ENCODE results near the gene CLCN3.
"Not testable (repeated sequence)": the region's sequence is repeated elsewhere in the genome, so short reads cannot be mapped to it uniquely, and the experiment has no call there.

Gene CLCN3

DNA sequence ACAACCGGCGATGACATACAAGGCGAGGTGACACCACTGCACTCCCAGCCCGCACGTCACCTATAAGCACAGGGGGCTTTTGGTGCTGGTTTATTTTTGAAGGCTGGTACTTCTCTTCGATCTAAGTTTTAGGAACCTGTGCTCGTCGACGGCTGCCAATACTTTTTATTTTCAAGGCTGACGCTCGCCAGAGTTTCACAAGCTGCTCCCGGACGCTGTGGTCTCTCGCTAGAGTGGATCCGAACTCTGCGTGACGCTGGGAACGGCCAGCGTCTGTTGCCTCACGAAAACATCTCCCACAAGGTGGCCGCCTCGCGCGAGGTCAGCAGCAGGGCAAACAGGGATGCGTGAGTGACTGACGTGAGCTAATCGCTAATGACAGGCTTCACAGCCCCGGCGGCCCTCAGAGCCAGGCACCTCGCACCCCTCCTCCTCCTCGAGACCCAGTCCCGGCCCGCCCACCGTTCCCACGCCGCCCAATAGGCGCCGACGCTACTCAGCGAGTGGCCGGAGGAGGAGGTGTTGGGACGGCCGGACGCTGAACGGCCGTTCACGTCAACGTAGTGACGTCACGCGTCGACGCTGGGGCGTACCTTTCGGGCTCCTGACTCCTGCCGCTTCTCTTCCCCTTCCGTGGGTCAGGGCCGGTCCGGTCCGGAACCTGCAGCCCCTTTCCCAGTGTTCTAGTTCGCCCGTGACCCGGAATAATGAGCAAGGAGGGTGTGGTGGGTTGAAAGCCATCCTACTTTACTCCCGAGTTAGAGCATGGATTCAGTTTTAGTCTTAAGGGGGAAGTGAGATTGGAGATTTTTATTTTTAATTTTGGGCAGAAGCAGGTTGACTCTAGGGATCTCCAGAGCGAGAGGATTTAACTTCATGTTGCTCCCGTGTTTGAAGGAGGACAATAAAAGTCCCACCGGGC, at the start of gene CLCN3:
TSS of gene CLCN3 (plus strand) at position 621 of the 922 bp plus-strand sequence. CDS start 15,351 bp downstream, outside the sequence.
- DNase-seq = peak; percentile 97

DNA sequence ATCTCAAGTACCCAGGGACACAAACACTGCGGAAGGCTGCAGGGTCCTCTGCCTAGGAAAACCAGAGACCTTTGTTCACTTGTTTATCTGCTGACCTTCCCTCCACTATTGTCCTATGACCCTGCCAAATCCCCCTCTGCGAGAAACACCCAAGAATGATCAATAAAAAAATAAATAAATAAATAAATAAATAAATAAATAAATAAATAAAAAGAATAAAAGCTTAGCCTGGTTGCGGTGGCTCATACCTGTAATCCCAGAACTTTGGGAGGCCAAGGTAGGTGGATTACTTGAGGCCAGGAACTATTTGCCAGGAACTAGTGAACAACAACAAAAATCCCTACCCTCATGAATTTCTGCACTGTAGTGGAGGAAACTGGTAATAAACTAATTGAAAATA, 49.4 kb upstream of the CLCN3 start:
- DNase-seq = not testable (repeated sequence)

DNA sequence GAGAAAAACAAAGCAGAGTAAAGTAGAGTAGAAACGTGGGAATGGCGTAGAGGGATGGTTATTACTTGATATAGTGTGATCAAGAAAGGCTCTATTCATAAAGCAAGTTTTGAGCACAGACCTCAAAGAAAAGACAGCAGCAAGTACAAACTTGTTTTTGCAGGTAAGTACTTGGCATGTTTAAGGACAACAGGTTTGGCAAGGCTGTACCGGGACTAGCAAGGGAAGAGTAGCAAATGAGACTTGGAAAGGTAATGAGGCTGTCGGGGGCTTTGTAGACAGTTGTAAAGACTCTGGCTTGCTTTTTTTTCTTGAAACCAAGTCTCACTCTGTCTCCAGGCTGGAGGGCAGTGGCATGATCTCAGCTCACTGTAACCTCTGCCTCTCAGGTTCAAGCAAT, 48.9 kb upstream of the CLCN3 start:
- DNase-seq = no peak

DNA sequence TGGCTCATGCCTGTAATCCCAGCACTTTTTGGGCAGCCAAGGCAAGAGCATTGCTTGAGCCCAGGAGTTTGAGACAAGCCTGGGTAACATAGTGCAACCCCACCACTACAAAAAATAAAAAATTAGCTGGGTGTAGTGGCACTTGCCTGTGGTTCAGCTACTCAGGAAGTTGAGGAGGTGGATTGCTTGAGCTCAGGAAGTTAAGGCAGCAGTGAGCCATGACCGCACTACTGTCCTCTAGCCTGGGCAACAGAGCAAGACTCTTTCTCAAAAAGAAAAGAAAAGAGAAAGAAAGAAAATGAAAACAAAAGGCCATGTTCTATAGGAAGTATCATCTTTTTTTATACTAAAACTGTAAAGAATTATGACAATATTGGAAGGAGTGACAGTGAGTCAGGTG, 46.5 kb upstream of the CLCN3 start:
- no peak for DNase-seq

DNA sequence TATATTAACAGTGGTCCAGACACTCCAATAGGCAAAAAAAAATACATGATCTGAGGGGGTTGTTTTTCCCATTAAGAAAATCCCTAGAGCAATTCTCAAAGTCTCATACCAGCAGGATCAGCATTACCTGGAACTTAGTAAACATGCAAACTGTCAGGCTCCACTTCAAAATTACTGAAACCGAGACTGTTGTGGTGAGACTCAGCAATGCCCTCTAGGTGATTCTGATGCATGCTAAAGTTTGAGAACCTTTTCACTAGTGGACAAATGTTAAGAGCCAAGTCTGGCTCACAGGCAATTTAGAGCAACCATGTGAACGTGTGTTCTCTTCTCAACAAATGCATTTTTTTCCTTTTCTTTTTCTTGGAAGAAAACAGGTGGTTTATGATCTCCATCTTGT, 38.2 kb upstream of the CLCN3 start:
- DNase-seq = no peak

DNA sequence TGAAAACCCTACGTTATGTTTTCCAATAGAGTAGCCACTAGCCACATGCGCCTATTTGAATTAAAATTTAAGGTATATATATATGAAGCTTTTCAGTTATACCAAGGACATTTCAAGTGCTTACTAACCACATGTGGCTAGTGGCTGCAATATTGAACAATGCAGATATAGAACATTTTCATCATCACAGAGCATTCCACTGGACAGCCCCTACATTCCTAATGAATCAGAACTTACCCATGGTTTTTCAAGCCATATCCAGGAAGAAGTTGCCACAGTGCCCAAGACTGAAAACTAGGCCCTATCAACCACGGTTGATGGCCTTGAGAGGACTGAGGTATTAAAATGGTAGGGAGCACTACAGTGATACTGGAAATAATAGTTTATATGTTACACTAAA, 37.7 kb upstream of the CLCN3 start:
- no peak for DNase-seq

DNA sequence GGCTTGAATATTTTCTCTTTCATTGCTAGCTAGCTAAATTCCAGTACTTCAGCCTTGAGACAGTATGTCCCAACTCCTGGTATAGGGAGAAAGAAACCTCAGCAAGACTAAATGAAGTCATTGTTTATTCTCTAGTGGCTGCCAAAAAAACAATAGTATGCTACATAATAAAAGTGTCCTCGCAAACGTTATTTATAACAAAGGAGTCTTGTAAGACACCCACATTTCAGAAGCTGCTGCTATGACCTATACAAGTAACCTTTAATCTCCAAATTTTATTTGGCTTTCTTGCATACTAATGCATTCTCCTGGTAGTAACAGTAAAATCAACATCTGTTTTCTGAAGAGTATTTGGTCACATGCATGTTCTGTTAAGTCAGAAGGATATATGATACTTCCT, 36.8 kb upstream of the CLCN3 start:
- DNase-seq = peak; percentile 13

DNA sequence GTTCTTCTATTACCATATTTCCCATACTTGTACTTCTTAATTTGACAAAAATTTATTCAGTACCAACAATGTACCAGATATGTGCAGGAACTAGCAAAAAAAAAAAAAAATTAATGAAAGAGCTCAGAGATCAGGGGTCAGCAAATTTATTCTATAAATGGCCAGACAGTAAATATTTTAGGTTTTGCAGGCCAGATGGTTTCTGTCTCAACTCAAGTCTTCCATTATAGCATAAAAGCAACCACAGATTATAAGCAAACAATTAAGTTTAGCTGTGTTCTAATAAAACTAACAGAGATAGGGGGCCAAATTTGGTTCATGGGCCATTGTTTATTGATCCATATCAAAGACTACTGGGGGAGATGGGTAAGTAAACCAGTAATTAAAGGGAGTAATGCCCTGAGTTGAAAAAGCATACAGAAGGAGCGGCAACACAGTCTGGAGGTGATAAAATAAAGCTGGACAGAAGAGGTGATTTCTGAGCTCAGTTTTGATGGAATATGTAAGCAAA, 27.3 kb upstream of the CLCN3 start:
- DNase-seq = no peak

DNA sequence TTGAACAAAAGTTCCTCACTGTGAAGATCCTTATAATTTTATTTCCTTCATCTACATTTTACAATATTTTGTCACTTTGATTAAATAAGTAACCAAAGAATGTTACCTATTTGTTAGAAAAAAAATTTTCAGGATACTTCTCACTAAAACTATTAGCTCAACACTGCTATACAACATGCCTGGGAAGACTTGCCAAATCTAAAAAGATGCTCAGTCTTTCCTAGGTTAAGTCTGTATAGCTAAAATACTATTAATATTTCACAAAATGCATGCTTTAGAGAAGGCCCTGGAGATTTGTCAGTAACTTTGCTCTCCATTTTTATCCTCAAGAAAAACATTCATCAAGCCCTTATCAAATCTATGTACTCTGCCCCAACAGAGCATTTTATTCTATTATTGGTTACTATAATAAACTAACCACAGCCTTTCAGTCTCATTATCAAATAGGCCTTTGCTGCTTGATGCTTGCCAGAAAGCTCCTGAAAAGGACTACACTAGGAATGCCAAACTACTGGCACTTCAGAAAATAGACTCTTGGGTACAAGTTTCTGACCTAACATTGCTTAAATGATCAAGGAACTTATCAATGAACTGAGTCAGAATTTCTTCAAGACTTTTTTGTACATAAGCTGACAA, 25.7 kb upstream of the CLCN3 start:
- DNase-seq = no peak

DNA sequence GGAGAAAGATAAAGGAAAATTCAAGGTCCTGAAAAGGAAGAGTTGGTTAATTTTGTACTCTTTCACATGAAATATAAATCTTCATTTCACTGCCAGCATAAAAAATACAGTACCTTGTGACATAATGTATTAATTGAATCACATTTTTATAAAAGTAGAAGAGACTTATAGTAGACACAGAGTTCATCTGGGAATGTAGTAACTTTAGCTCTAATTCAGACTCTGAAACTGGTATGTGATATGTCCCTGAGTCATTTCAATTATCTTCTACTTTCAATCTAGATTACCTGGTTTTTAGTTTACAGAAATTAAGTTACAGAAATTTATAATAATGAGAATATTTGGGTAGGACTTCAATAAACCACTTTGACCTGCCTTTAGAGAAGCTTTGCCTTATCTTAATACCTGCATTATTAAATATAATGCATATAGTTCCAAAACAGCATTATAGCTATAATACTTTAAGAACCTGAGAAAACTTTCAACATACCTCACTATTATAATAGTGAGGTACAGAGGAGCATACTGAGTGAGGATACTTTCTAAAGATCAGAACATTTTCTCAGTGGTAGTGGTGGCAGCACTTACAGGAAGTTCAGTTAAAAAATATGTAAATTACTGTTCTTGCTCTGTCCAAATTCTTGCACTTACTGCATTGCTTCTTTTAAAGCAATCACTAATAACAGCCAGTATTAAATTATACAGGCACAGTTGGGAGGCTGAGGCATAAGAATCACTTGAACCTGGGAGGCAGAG, 19.2 kb upstream of the CLCN3 start:
- no peak for DNase-seq

DNA sequence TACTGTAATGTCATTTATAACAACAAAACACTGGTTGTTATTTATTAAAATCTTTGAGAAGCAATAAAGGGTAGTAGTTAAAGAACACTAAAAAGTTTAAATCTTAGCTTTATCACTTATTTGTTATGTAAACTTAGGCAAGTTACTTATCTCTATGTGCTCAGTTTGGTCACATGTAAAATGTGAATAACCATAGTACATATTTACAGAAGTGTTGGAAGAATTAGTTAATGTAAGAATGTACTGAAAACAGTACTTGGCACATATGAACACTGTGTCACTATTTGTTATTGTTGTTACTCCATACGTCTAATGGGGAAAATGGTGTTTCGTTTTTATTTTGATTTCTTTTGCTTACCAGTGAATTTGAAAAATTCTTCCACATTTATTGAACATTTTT, 17.1 kb upstream of the CLCN3 start:
- DNase-seq = no peak

DNA sequence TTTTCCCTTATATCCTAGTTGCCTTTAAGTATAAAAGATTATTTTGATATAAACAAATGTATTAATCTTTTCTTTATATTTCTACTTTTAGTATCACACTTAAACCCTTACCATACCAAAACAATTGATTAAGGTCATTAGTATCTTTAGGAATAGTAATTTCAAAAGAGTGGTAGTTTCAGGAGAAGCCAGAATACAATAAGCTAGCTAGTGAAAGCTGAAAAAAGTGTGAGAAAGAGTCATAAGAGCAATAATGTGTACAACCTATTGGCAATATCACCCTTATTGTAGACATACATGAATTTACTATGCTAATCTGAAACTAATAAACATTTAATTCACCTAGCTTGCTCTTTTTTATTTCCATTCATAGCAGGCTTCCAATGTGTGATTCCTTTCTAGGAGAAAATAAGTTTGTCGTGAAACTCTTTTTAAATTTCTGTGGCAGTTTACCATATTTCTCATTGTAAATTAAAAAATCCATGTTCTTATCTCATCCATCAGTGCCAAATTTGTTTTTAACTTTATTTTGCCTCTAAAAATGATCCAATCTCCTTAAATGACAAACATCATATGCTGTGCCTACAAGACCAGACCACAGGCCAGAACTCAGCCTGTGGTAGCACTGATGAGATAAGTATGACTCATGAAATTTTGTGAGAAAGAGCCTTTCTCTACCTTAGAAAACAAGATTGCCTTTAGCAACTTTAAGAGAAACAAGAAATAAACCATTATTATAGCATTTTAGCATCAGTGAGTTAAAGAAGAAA, 16.1 kb upstream of the CLCN3 start:
- DNase-seq = no peak

DNA sequence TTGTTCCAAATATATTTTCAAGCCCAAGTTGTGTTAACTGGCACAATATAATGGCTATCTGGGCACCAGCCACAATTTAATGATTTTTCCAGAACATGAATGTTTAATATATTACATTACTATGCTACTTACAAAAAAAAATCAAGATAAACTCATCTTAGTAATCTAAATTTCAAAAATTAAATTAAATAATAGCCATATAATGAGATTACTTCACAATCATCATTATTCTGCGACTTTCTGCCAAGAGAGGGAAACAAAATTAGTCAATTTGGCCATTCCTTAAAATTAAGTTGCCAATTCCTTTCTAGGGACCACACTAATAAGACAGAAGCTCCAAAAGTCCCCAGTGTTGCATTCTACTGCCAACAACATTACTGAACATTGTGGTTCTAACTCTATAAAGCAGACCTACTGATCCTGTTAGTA, 15.5 kb upstream of the CLCN3 start:
- peak; percentile 11 for DNase-seq

DNA sequence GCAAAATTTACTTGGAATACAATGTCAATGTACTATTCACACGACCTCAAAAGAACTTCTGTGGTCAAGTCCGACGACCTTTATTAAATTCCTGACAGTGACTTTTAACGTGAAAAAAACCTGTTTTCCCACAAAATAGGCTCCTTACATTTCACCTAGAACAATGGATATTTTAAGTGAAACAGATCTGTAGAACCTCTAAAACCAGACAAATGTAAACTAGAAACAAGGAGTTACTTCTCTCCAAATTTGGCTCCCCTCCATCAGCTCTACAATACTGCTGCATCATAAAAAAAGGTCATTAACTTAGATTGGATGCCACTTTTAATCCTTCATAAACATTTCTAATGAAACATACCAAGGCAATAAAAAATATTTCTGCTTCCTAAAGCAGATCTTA, 9.2 kb upstream of the CLCN3 start:
- no peak for DNase-seq

DNA sequence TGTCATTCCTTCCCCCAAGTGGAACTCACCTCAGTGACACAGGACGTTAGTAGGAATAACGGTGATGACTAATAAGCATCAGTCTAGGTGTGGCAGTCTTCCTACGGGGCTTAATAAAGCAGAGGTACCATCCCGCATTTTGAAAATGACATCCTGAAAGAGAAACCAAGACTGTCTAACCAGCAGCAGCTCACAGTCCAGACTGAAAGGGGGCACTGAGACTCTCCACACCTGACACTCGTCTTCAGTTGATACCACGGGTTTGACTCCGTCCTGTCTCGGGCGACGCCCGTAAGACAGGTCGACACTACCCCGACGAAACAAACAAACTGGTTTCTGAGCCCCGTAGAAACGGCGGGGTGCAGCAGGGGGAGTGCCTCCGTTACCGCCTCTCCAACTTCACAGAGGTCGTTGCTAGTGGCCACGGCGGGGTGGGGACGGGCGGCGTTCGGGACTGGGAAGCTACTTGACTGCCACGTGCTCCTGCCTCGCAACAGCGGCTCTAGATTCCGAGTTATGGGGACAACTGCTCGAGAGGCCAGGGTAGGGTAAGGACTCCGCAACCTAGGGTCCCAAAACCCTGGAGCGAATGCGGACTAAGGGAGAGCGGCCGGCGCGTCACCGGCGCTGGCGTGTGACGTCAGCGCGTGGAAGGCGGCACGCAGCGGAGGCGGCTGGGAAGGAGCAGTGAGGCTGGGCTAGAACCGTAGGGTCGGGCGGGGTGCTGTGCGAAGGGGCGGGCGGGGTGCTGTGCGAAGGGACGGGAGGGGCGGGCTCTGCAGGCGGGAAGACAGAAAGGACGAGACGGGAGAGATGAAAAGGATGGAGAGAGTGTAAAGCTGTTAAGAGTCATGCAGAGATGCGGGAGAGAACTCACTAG, 8.1 kb upstream of the CLCN3 start, which contains the start of gene NEK1:
TSS of gene NEK1 (minus strand) at position 593 of the 880 bp plus-strand sequence. CDS start 9,953 bp downstream, outside the sequence.
- DNase-seq = peak; percentile 88

DNA sequence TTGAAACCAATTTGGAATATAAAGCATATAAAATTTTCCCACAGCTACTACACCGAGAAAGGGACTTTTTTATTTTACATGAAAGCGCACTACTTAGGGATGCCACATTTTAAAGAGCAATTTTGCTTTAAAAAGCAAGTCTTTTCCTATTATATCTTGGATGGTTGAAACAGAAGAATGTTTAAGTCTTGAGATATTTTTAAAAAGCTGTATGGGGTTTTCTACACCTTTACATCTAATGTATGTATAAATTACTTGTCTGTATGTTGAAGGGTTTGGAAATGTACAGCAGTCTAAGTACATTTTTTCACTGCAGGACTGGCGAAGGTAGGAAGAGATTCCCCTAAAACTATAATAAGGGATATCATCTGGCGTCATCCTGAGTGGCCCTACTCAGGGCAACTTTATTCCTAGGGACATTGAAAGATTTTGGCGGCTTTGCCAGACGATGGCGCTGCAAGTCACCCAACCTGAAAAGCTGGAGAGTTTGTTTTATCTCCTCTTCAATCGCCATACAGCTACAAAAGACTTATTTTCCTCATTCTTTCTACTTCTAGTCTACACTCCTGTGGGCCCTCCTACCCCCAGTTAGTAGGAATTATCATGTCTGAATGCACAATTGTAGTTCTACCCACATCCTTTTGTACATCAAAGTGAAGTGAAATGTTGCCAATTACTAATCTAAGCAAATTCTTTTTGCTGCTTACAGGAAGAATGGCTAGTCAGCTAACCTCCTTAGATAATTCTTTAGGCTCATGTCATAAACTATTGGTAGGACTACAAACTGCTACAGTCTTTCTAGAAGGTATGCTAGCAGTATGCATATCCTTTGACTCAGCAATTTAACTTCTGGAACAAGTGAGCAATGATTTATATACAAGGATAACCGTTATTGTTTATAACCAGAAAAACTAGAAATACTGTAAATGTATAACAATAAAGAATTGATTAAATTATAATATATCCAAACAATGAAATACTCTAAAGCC, 7.2 kb upstream of the CLCN3 start:
- DNase-seq = peak; percentile 86

DNA sequence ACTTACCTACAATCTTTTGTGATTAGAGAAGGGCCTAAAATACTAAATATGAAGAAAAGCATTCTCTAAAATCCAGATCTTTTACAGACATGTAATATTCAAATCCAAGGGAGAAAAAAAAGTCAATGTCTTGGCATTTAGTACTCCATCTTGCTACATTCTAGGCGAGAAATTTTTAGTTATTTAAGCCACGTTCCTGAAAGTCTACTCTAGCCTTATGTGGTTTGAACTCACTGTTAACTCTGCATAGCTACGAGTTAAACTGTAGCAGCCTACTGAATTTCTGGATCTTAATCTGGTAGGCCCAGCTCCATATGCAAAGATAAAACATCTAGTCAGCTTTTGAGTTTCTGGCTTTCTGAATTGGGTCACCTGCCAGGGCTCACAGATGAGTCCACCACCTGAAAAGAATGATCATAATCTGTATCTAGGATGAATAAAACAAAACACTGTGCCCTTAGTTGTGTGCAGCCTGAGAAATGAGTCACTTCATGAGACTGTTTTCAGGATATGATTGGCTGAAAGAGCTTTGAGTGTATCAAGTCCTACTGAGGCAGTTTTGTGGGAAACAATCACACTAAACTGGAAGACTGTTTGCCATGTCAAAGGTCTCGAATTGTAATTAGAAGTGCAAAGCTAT, 4.8 kb upstream of the CLCN3 start:
- no peak for DNase-seq

DNA sequence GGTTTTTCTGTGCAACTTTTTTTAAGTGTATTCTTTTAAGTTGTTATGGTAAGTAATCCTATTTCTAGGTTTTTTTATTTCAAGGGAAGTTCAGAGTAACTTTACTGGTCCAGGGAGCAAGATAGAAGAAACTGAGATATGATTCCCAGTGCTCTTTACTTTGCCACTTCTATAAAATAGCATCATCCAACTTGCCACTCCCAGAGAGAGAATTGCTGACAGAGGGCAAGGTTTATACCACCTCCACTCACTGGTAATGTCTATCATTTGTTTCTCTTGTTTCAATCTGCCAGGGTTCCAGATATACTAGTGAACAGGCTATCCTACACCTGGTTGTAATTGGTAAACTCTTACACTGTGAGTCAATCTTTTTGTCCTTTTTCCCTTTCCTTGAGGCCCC, 3.5 kb upstream of the CLCN3 start:
- no peak for DNase-seq

DNA sequence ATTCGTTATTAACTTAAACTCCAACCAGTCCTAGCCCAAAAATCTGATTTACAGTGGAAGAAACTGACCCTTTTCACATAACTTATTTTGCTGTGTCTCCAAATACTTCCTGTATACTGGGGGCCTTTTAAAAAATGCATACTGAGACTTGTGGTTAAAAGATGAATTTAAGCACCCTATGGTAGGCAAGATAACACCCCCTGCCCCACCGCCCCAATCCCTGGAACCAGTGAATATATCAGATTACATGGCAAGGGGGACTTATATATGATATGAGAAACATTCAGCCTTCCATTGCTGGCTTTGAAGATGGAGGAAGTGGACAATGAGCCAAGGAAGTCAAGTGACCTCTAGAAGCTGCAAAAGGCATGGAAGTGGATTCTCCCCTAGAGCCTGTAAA, 3.1 kb upstream of the CLCN3 start:
- DNase-seq = no peak

DNA sequence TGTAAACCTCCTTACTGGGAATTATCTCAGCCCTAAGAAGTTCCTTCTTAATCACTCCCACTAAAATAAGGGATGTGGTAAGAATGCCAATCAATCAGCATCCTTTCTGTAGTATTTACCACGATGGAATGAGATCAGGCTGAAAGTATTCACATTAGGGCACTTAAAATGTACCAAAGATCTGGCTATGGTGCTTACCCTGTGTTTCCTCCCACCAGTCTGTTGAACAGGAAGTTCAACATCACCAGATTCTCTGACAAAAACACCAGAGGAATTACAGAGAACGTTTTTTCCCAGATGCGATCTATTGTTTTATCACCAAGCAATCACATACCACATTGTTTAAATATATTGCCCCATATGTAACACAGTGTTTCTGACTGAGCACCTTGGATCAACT, 2.1 kb upstream of the CLCN3 start:
- no peak for DNase-seq
